CD4-positive, alpha-beta T cell (primary cell): ENCODE results near the gene INHBA. TPM values are rescaled to one million over a fixed set of nuclear protein-coding genes. Genes with fewer than 3 reads are reported as not detected.

ENCODE experiments used
- ATAC-seq: fragments of 200-7000 bp; cut with Tn5 transposase; one replicate; pipeline ENCODE4 v1.10.0; 2022; ENCODE audit warnings: mild to moderate bottlenecking; ENCODE audit not compliant: poor library complexity
- CTCF ChIA-PET: fragments of 350-600 bp; sonication (Branson Sonifier 250); formaldehyde crosslinking; loops from one replicate; lab custom pipeline; 2021; ENCODE audit warnings: antibody characterized with exemption, inconsistent platforms; lab: Charles Lee
- POLR2A ChIA-PET: fragments of 350-600 bp; sonication (Branson Sonifier 250); formaldehyde crosslinking; loops from one replicate; lab custom pipeline; 2021; ENCODE audit warnings: antibody characterized with exemption, inconsistent platforms; lab: Charles Lee
- DNase-seq, 14 experiments: peaks; one replicate each; pipeline ENCODE4 v3.0.0-alpha.2; 2013 to 2020; ENCODE audit warnings: mixed read lengths in 2 of 14
- H3K27ac ChIP-seq, 2 donors: one replicate each; pipeline versions ENCODE4 v1.5.1 to v1.7.0; 2013; ENCODE audit warnings: low read length in 2 of 2, low read depth in 1 of 2, mild to moderate bottlenecking in 1 of 2
- H3K27me3 ChIP-seq, 2 experiments: 1 replicate in 1 of 2; 2 replicates in 1 of 2; pipeline versions ENCODE4 v1.6.1 to v1.7.0; 2013; ENCODE audit warnings: low read length in 2 of 2, control low read depth in 1 of 2, mild to moderate bottlenecking in 1 of 2, moderate library complexity in 1 of 2; ENCODE audit not compliant: insufficient read depth in 2 of 2, control insufficient read depth in 1 of 2
- H3K36me3 ChIP-seq: one replicate; pipeline ENCODE4 v1.6.1; 2013; ENCODE audit warnings: low read length, control low read depth; ENCODE audit not compliant: insufficient read depth
- H3K4me1 ChIP-seq: one replicate; pipeline ENCODE4 v1.6.1; 2013; ENCODE audit warnings: low read length, control low read depth; ENCODE audit not compliant: insufficient read depth
- H3K4me3 ChIP-seq: one replicate; pipeline ENCODE4 v1.5.1; 2013; ENCODE audit warnings: mild to moderate bottlenecking, low read length, moderate library complexity
- H3K9me3 ChIP-seq, 2 experiments: 1 replicate in 1 of 2; 2 replicates in 1 of 2; pipeline versions ENCODE4 v1.6.1 to v1.7.0; 2013; ENCODE audit warnings: low read length in 2 of 2, mild to moderate bottlenecking in 2 of 2, control low read depth in 1 of 2, moderate library complexity in 1 of 2; ENCODE audit not compliant: control insufficient read depth in 1 of 2, insufficient read depth in 1 of 2
- H3K27ac Mint-ChIP-seq: one replicate; pipeline ENCODE4 v1.8.0; 2020; ENCODE audit warnings: mixed read lengths
- H3K27me3 Mint-ChIP-seq: one replicate; pipeline ENCODE4 v1.8.0; 2021; ENCODE audit warnings: mixed read lengths
- H3K36me3 Mint-ChIP-seq: one replicate; pipeline ENCODE4 v1.8.0; 2021; ENCODE audit warnings: low read depth, mixed read lengths
- H3K4me1 Mint-ChIP-seq: one replicate; pipeline ENCODE4 v1.8.0; 2021; ENCODE audit warnings: low read depth, mixed read lengths
- H3K4me3 Mint-ChIP-seq: one replicate; pipeline ENCODE4 v1.8.0; 2020; ENCODE audit warnings: mild to moderate bottlenecking, mixed read lengths
- H3K9me3 Mint-ChIP-seq: one replicate; pipeline ENCODE4 v1.8.0; 2020; ENCODE audit warnings: mixed read lengths
- intact Hi-C, 2 experiments: fragments of 100-400 bp; cut with DNase I in 1 of 2; cut with micrococcal nuclease in 1 of 2; formaldehyde crosslinking; loops; one replicate each; pipeline versions ENCODE4 v1.15.1 to v1.9.0; 2023 to 2025; cut with DNase I, micrococcal nuclease
- total RNA-seq, 174 experiments: library from RNA in 2 of 174; stranded (reverse) in 2 of 174; gene quantifications; one replicate each; pipeline ENCODE4 v1.2.3 and lab custom pipeline; 2021 to 2026
- TF ChIP-seq, protein P1 (sequence below): fragments of 200-600 bp; IDR thresholded peaks from one replicate; pipeline ENCODE4 v1.8.0; 2022; ENCODE audit warnings: antibody characterized with exemption, mild to moderate bottlenecking

Gene INHBA
- total RNA-seq, 2 experiments from 2014 or later = not detected

DNA sequence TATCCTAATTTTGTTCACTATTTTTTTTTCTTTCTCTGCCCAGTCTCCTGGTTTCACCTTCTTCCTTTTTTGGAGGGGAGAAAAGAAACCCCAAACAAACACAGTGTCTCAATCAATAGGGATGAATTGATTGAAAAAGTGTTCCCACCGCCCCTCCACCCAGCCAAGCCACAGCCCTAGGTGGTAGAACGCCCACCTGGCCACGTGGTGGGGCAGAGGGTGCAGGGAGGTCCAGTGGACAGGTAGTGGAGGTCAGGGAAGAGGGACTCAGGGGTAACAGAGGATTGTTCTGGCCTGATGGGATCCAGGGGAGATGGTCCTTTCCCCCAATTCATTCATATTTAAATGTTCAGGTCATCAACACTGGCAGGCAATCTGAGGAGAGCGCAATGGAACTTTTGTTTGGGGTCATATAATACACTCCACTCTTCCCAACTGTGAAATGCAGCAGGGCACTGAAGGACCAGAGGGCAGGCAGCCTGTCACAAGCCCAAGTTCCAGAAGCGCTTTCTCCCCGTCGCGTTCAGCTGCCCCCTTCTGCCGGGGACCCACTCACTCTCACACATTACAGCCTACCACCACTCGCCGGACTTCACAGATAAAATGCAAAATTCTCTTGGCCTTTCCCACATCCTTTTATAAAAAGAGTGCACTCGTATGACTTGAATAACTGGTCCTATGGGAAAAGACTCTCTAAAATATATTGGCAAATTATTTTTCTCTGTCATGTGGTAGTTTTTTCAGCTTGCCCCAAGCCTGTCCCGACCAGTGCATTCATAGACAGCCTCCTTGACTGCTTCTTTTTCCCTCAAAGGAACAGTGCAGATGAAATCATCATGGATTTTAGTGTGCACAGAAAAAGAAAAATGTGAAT, 1.6 kb downstream of the INHBA start:
- H3K9me3 Mint-ChIP-seq = no peaks in the 10 kb centered on the region
- no peak overlapping the region for H3K27ac Mint-ChIP-seq
- ChIA-PET POLR2A (no interaction called here), CTCF (no interaction called here)
- H3K27me3 Mint-ChIP-seq = peaks cover 83% of the 10 kb centered on the region
- DNase-seq (no peak), ATAC-seq (no peak)
- Histone ChIP-seq H3K9me3 (peaks cover 0 to 11% of the 10 kb centered on the region in 2 experiments), H3K27ac (no peak overlapping the region), H3K4me3 (no peak overlapping the region), H3K27me3 (peaks cover 17 to 40% of the 10 kb centered on the region in 2 experiments), H3K4me1 (peaks cover 17% of the 10 kb centered on the region), H3K36me3 (no peaks in the 10 kb centered on the region)
- intact Hi-C loops = no loop called here
- TF ChIP-seq, protein P1, sequence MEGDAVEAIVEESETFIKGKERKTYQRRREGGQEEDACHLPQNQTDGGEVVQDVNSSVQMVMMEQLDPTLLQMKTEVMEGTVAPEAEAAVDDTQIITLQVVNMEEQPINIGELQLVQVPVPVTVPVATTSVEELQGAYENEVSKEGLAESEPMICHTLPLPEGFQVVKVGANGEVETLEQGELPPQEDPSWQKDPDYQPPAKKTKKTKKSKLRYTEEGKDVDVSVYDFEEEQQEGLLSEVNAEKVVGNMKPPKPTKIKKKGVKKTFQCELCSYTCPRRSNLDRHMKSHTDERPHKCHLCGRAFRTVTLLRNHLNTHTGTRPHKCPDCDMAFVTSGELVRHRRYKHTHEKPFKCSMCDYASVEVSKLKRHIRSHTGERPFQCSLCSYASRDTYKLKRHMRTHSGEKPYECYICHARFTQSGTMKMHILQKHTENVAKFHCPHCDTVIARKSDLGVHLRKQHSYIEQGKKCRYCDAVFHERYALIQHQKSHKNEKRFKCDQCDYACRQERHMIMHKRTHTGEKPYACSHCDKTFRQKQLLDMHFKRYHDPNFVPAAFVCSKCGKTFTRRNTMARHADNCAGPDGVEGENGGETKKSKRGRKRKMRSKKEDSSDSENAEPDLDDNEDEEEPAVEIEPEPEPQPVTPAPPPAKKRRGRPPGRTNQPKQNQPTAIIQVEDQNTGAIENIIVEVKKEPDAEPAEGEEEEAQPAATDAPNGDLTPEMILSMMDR = no peak
- peaks cover 14% of the 10 kb centered on the region for H3K4me1 Mint-ChIP-seq
- H3K36me3 Mint-ChIP-seq = no peaks in the 10 kb centered on the region
- H3K4me3 Mint-ChIP-seq = no peak overlapping the region

DNA sequence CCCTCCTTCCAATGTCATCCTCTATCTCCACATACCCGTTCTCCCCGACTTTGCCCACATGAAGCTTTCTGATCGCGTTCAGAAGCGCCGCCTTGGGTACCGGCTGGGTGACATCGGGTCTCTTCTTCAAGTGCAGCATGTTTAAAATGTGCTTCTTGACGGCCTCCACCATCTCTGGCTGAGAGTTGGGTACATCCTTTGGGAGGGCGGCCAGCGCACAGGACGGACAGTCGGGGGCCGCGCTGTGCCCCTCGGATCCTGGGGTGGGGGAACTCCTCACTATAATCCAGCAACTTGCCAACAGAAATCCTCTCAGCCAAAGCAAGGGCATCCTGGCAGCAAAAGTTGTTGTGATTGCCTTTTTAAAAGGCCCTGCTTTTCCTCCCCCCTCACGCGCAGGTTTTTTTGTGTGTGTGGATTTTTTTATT, 2.8 kb downstream of the INHBA start:
- H3K27me3 Mint-ChIP-seq = peaks cover 84% of the 10 kb centered on the region
- no peak overlapping the region for H3K27ac Mint-ChIP-seq
- Histone ChIP-seq H3K27me3 (peaks cover 17 to 33% of the 10 kb centered on the region in 2 experiments), H3K36me3 (no peaks in the 10 kb centered on the region), H3K9me3 (peaks cover 0 to 4% of the 10 kb centered on the region in 2 experiments), H3K4me3 (no peak overlapping the region), H3K4me1 (peaks cover 6% of the 10 kb centered on the region), H3K27ac (no peak overlapping the region)
- H3K4me1 Mint-ChIP-seq = peaks cover 5% of the 10 kb centered on the region
- H3K4me3 Mint-ChIP-seq = no peak overlapping the region
- no peaks in the 10 kb centered on the region for H3K9me3 Mint-ChIP-seq
- no peak for DNase-seq
- CTCF ChIA-PET = no interaction called here
- POLR2A ChIA-PET = no interaction called here
- TF ChIP-seq, protein P1 = no peak
- no peaks in the 10 kb centered on the region for H3K36me3 Mint-ChIP-seq
- intact Hi-C loops = no loop called here
- ATAC-seq = no peak

DNA sequence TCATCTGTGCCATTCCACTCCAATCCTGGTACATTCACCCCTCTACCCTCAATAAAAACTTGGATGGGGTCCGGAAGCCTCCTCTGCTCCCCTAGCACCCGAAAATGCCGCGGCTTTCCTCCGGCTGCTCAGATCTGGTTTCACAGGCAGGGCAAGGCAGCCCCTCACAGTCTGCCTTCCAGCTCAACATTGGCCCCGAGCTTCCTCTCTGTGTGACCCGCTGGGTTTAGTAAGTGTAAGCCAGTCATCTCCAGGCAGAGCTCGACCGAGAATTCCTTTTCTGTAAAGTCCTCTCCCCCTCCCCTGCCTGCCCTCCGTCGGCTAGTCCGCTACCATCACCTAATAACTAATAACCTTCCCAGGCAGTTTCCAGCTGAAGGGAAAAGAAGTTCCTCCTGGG, 3.4 kb downstream of the INHBA start:
- Mint-ChIP-seq H3K27ac (no peak overlapping the region), H3K36me3 (no peaks in the 10 kb centered on the region), H3K27me3 (peaks cover 82% of the 10 kb centered on the region), H3K9me3 (no peaks in the 10 kb centered on the region), H3K4me3 (no peak overlapping the region), H3K4me1 (peaks cover 4% of the 10 kb centered on the region)
- ATAC-seq = no peak
- ChIA-PET CTCF (no interaction called here), POLR2A (no interaction called here)
- H3K27ac ChIP-seq = no peak overlapping the region
- TF ChIP-seq, protein P1 = no peak
- no peak overlapping the region for H3K4me3 ChIP-seq
- intact Hi-C loops = loop anchor here in 1 of 2 experiments (5.0 kb wide), 2 partner anchors 1372 to 1467 kb away; no protein-coding TSS in a partner anchor
- no peaks in the 10 kb centered on the region for H3K9me3 ChIP-seq
- peaks cover under 1% of the 10 kb centered on the region for H3K4me1 ChIP-seq
- no peaks in the 10 kb centered on the region for H3K36me3 ChIP-seq
- DNase-seq = no peak
- H3K27me3 ChIP-seq = peaks cover 17 to 33% of the 10 kb centered on the region in 2 experiments
